Embryonic facial prominence (tissue), 1 donor: ENCODE data around the gene CARMIL1.
"Not testable (repeated sequence)": the region's sequence is repeated elsewhere in the genome, so short reads cannot be mapped to it uniquely, and the experiment has no call there.

ENCODE experiments used
- DNase-seq: peaks from one replicate; pipeline ENCODE4 v3.0.0-alpha.2; 2016; ENCODE audit errors: extremely low spot score

Gene CARMIL1

DNA sequence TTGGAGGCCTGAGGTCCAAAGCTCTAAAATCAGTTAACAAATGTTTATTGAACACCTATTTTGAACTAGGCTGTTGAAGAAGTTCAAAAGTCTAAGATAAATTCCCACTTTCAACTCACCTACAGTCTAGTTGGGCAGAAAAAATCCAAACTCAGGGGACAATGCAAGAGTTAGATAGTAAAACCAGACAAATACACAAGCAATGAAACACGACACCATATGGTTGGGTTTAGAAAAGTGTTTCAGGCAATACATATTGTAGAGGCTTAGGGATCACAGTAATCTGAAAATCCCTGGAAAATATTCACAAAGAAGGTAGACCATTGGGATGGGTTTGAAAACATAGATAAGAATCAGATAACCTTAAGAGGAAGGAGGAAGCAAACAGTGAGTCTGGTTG, 1.3 kb upstream of the CARMIL1 start:
- DNase-seq = no peak

GRCh38 chr6:25278261-25278913, 787 bp upstream of the CARMIL1 start:
- DNase-seq = no peak

GRCh38 chr6:25279748-25280343, 672 bp downstream of the CARMIL1 start:
- no peak for DNase-seq

GRCh38 chr6:25280344-25281074, 1.3 kb downstream of the CARMIL1 start:
- peak; percentile 29 for DNase-seq

- DNase-seq = no peak
These were observed 7.7 kb downstream of the CARMIL1 start for GRCh38 chr6:25286891-25287290.

DNA sequence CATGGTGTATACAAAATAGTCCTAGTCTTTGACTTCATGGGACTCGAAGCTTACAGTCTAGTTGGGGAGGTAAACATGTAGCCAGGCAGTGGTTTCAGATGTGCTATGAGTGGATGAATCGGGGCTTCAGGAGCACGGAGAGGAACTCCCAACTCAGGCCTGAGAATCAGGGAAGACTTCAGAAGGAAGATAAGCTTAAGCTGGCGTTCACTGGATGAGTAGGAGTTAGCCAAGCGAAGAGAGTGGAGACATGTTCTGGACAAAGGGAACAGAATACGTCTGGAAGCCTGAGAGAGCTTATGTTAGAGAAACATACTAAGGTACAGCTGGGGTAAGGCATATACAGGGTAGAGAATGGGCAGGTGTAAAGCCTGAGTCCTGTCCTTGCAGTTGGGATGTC, 8.8 kb downstream of the CARMIL1 start:
- DNase-seq = no peak

DNA sequence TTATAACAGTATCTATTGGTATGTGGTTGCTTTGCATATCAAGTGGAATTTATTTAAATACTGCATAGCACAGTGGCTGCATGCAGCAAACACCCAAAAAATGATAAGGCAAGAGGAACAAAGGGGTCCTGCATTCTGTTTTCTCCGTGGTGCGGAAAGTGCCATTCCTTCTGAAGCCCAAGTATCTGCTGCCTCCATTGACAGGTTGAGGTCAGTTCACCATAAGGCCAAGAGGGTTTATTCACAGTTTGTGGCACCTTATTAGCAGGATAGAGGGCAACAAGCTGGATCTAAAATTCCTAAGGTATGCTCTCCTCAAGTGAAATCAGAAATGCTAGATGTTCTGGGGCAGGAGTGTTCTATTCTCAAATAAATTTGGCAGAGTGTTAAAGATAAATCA, 9.3 kb downstream of the CARMIL1 start:
- DNase-seq = no peak

GRCh38 chr6:25290306-25291060, 11.3 kb downstream of the CARMIL1 start:
- no peak for DNase-seq

DNA sequence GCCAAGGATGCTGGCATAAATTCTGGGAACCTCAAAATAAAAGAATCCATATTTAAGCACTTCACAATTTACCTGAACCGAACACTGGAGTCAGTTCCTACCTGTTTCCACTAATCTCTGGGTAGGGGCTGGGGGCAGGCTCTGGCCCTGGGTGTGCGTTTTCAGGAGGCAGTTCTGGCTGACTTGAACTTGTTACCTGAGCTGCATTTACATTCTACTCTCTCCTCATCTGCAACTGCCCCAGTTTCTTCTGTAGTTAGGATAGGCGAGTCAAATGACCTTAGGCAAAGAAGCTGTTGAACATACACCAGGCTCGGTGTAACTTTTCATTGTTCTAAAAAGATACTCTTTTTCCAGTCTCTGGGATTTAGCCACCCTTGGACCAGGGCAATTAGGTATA, 13.2 kb downstream of the CARMIL1 start:
- DNase-seq = no peak

DNA sequence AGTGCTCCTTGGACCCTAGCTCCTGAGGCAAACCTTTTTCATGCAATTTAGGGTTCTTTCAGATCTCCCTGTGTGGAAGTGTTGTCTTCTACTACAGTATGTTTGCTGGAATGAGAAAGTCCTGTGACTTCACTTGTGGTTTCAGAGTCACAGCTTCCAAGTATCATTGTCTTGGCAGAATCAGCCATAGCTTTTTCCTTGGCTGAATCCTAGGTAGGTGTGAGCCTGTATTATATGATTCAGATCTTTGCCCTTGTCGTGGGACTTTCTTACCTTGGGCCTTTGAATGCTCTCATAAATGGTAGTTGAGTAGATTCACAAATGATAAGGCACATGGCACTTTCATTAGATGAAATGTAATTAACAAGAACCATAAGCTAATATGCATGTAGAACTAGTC, 16.5 kb downstream of the CARMIL1 start:
- DNase-seq = no peak

DNA sequence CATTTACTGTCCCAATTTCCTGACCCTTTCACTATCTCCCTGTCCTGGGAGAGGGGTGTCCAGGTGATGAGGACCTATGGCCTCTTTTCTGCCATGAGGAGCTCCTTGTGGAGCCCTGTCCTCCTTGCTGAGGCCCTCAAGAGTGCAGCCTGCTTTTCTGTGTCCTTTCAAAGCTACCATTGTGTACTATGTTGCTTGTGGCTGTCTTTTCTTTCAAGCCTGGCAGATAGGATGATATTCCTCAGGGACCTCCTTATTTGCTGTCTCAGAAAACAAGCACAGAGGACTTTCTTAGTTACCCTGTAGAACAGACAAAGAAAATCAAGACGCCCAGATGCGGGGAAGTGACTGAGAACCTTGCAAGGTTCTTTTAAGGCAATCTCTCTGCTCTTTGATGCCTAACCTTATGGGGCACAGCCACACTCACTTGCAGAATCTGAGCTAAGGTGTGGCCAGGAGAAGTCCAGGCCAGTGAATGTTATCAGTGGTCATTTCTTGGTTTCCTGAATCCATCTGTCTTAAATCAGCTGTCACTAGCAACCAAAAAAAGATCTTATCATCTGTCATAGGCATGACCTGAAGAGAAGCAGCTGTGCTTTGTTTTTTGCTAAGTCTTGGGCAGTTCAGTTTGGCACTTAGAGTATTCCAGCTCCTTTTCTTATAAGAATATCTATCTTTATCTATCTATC, 17.2 kb downstream of the CARMIL1 start:
- DNase-seq = no peak

GRCh38 chr6:25297039-25297441, 17.9 kb downstream of the CARMIL1 start:
- DNase-seq = no peak

GRCh38 chr6:25297823-25298522, 18.8 kb downstream of the CARMIL1 start:
- no peak for DNase-seq

DNA sequence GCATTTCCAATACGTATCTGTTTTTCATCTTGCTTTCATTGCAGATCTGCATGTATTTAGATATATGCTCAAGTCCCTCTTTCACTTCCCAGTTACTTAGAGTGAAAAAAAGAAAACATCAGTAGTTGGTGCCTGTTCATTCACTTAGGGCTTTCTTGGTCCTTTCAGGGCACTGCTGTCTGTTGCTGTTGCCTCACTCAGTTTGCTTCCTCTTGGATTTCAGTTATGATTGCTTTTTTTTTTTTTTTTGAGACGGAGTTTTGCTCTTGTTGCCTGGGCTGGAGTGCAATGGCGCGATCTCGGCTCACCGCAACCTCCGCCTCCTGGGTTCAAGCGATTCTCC, 19.3 kb downstream of the CARMIL1 start:
- not testable (repeated sequence) for DNase-seq

DNA sequence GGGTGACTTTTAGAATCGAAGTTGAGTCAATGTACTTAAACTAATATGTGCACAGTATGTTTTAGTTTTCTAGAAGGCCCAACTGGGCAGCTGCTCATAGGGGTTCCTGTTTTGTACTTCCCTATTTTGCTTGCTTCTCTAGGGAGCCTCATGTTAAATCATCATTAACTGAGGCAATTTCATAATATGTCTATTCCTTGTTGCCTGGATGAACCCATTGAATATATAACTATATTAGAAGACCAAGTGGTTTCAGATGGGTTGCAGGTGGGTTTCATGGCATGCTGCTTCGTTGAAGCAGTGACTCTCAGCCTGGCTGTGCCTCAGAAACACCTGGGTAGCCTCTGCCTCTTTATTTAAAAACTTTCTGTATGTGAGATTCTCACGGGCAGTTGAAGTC, 22.2 kb downstream of the CARMIL1 start:
- no peak for DNase-seq

DNA sequence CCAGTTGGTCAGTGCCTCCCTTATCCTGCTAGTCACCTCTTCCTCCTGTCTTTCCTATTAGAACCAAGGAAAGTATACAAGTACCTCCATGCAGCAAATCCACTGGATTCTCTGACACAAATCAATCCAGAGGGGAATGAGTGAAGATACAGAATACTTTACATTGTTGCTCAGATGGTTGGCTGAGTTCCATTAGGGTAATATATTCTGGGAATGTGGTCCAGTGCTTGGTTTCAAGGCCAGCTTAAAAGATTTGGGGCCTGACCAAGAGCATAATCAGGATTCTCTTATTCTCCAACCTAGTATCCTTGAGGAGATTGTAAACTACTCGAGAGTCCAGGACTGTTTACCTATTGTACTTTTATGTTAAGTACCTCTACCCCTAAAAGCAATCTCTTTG, 23.0 kb downstream of the CARMIL1 start:
- DNase-seq = no peak

GRCh38 chr6:25302677-25303128, 23.5 kb downstream of the CARMIL1 start:
- no peak for DNase-seq

GRCh38 chr6:25303254-25303653, 24.1 kb downstream of the CARMIL1 start:
- DNase-seq = no peak

DNA sequence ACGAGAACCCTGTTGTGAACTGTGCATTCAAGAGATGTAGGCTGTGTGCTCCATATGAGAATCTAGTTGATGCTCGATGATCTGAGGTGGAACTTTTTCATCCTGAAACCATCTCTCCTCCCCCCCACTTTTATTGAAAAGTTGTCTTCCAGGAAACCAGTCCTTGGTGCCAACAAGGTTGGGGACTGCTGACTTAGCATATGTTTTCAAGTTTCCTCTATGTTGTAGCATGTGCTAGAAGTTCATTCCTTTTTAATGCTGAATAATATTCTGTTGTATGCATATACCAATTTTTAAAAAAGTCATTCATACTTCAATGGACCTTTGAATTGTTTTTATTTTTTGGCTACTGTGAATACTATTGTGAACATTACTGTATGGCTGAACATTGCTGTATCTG, 27.2 kb downstream of the CARMIL1 start:
- DNase-seq = no peak

DNA sequence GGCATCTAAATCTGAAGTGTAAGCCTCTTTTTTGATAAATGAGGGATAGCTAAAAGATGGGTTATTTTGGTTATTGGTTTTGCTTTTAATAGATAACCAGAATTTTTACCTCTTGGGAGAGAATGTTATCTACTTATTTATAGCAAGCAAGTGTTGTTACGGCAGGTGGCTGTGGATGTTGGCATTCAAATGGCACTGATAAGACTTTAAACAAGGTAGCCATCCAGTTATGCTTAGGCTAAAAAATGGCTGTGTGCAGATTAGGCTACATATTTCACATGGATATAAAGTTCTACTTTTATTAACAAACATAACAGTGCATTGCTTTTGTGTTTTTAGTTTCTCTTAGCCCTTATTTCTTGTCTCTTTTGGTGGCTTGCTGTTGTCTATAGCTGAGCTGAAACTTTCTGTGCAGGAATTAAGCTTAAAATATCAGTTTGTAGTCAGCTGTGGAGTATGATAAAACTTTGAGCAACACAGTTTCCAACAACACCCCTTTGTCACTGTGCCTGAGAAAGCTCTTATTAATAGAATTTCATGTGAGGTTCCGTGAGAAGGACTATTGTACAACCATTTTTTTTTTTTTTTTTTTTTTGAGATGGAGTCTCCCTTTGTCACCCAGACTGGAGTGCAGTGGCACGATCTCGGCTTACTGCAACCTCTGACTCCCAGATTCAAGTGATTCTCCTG, 28.8 kb downstream of the CARMIL1 start:
- no peak for DNase-seq

GRCh38 chr6:25309886-25310285, 30.7 kb downstream of the CARMIL1 start:
- DNase-seq = no peak
